ENCODE results near the gene CLIC5. TPM values are rescaled to one million over a fixed set of nuclear protein-coding genes. Genes with fewer than 3 reads are reported as not detected.

CLIC5 gene
- total and polyA plus RNA-seq, 2 of the 8 experiments (the other 6 are each of a cell fraction or from before 2014, with no cell fraction given): 0.12 to 0.15 TPM

- H3K27ac ChIP-seq (ENCODE audit: low read depth, low read length): no peak overlapping the region
- no peak overlapping the region for H2BK120ac ChIP-seq (replicated peaks; ENCODE audit: low read depth, low read length)
- DNase-seq (ENCODE audit: low read depth in 1 of 2, low spot score in 2 of 2) (no peak), FAIRE-seq (no peak)
- H4K20me1 ChIP-seq (replicated peaks in 1 of 2; ENCODE audit: control insufficient read depth in 1 of 2, insufficient read depth in 2 of 2, low read length in 2 of 2): no peaks in the 10 kb centered on the region
- H3K9ac ChIP-seq (replicated peaks in 1 of 4; ENCODE audit: extremely low read depth in 1 of 4, low read depth in 3 of 4, low read length in 3 of 4): no peak overlapping the region
- no peak overlapping the region for H4K91ac ChIP-seq (replicated peaks; ENCODE audit: insufficient read length, low read length)
- H3K79me1 ChIP-seq (ENCODE audit: low read depth, low read length): no peaks in the 10 kb centered on the region
- H3K4me3 ChIP-seq (ENCODE audit: extremely low read depth in 1 of 4, insufficient read depth in 2 of 4, low read depth in 3 of 4, low read length in 4 of 4): no peak overlapping the region
- no peaks in the 10 kb centered on the region for H3K9me3 ChIP-seq (ENCODE audit: insufficient read depth in 2 of 2, low read depth in 1 of 2, low read length in 1 of 2)
- no peaks in the 10 kb centered on the region for H3K4me1 ChIP-seq (replicated peaks in 1 of 4; ENCODE audit: control insufficient read depth in 3 of 4, insufficient read depth in 4 of 4, low read length in 3 of 4)
- no peak overlapping the region for H2BK15ac ChIP-seq (ENCODE audit: low read length)
- no peak overlapping the region for H3K4ac ChIP-seq (replicated peaks; ENCODE audit: insufficient read length, low read depth, low read length)
- H3K36me3 ChIP-seq (ENCODE audit: control insufficient read depth in 2 of 4, insufficient read depth in 4 of 4, low read length in 3 of 4): no peaks in the 10 kb centered on the region
- no peak overlapping the region for H3K18ac ChIP-seq (ENCODE audit: extremely low read depth, low read length)
- 82% methylated on average over 2 of the region's 2 CpGs; no CpG with 5 or more reads in 1 of the 2 experiments for WGBS, 2 experiments (ENCODE audit: extremely low coverage in 1 of 2, insufficient coverage in 1 of 2, insufficient read length in 1 of 2, insufficient replicate concordance in 2 of 2, low coverage in 1 of 2, low lambda C conversion rate in 2 of 2, missing lambda C conversion rate in 1 of 2)
- no peaks in the 10 kb centered on the region for H3K79me2 ChIP-seq (ENCODE audit: control insufficient read depth in 1 of 2, insufficient read depth in 2 of 2, low read length in 2 of 2)
- H2BK12ac ChIP-seq (ENCODE audit: low read depth, low read length): no peak overlapping the region
- no peak overlapping the region for H2BK5ac ChIP-seq (ENCODE audit: low read depth, low read length)
- no peak overlapping the region for H3K23ac ChIP-seq (ENCODE audit: insufficient read length)
- H4K5ac ChIP-seq (ENCODE audit: insufficient read length, low read depth, low read length): no peak overlapping the region
- TF ChIP-seq SP4 (IDR thresholded peaks at IDR 0.05; ENCODE audit: low read length): no peak
- no peak for TF ChIP-seq SIRT6 (IDR thresholded peaks at IDR 0.05; ENCODE audit: low read length)
- TF ChIP-seq SAP30 (IDR thresholded peaks at IDR 0.05; ENCODE audit: insufficient read depth, insufficient replicate concordance, low read length): no peak
- no peak for TF ChIP-seq SRF (IDR thresholded peaks at IDR 0.05; ENCODE audit: low read depth, low read length)
- TF ChIP-seq FOSL1 (IDR thresholded peaks at IDR 0.05; ENCODE audit: insufficient read depth, low read depth, low read length): no peak
- no peak for TF ChIP-seq CEBPB (IDR thresholded peaks at IDR 0.05; ENCODE audit: low read depth, low read length)
- no peak for TF ChIP-seq GABPA (IDR thresholded peaks at IDR 0.05; ENCODE audit: borderline replicate concordance, insufficient read depth, low read length)
- TF ChIP-seq KDM1A (IDR thresholded peaks at IDR 0.05; ENCODE audit: borderline replicate concordance, low read length): no peak
- no peak for TF ChIP-seq POLR2AphosphoS5 (IDR thresholded peaks at IDR 0.05; ENCODE audit: low read depth, low read length)
- no peak for TF ChIP-seq TAF7 (optimal IDR thresholded peaks at IDR 0.05; ENCODE audit: borderline replicate concordance, low read depth, low read length)
- no peak for TF ChIP-seq TEAD4 (IDR thresholded peaks at IDR 0.05; ENCODE audit: low read depth, low read length)
- TF ChIP-seq, protein P1, sequence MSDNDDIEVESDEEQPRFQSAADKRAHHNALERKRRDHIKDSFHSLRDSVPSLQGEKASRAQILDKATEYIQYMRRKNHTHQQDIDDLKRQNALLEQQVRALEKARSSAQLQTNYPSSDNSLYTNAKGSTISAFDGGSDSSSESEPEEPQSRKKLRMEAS (IDR thresholded peaks at IDR 0.05): no peak
- no peak for TF ChIP-seq JUN (IDR thresholded peaks at IDR 0.05; ENCODE audit: low read depth, low read length)
- H3K27me3 ChIP-seq (replicated peaks in 1 of 4; ENCODE audit: control insufficient read depth in 3 of 4, extremely low read depth in 1 of 4, insufficient read depth in 3 of 4, low read length in 3 of 4): no peaks in the 10 kb centered on the region
- no peak overlapping the region for H3K56ac ChIP-seq (replicated peaks; ENCODE audit: insufficient read length, low read depth, low read length)
- H2BK20ac ChIP-seq (ENCODE audit: low read length): no peak overlapping the region
- ChIA-PET CTCF (ENCODE audit: partially characterized antibody) (no interaction called here), POLR2A (ENCODE audit: partially characterized antibody) (no interaction called here)
- no peak overlapping the region for H3K14ac ChIP-seq (ENCODE audit: insufficient read length)
- H4K8ac ChIP-seq (ENCODE audit: extremely low read depth, insufficient read depth, low read length): no peak overlapping the region
- no peak overlapping the region for H2AFZ ChIP-seq (ENCODE audit: low read length)
- H3K23me2 ChIP-seq (ENCODE audit: low read depth, low read length): no peaks in the 10 kb centered on the region; the same call in 1 of the 2 replicates
- no peak overlapping the region for H2AK5ac ChIP-seq (ENCODE audit: low read depth, low read length)
- H3K4me2 ChIP-seq (ENCODE audit: insufficient read depth in 1 of 2, low read depth in 2 of 2, low read length in 2 of 2): no peak overlapping the region
Measured at GRCh38 chr6:45864651-45865050, 151.0 kb downstream of the CLIC5 start.

All from H1 (cell line).